SU-DHL-6 (cell line): Measurements from ENCODE around the gene STMN1.

Experiments
- CTCF ChIP-seq: fragments of 200-600 bp; sonication (generic); IDR thresholded peaks from one replicate; pipeline ENCODE4 v1.5.1; 2017; ENCODE audit warnings: antibody characterized with exemption, mild to moderate bottlenecking, low read length, moderate library complexity; ENCODE audit not compliant: insufficient read depth, poor library complexity, severe bottlenecking
- EZH2phosphoT487 ChIP-seq: fragments of 200-600 bp; sonication (generic), shearing (Covaris generic); conservative IDR thresholded peaks from 2 replicates; pipeline ENCODE4 v1.6.1; 2018; ENCODE audit warnings: mild to moderate bottlenecking, antibody characterized with exemption, low read length, moderate library complexity, mixed read lengths

GRCh38 chr1:25922971-25923552 is 16.8 kb upstream of the STMN1 start:
- no peak for TF ChIP-seq CTCF
- TF ChIP-seq EZH2phosphoT487: no peak
